ENCODE measurements around the gene ATP6V1G2.
"Not testable (repeated sequence)": the region's sequence is repeated elsewhere in the genome, so short reads cannot be mapped to it uniquely, and the experiment has no call there.

The ATP6V1G2 gene

DNA sequence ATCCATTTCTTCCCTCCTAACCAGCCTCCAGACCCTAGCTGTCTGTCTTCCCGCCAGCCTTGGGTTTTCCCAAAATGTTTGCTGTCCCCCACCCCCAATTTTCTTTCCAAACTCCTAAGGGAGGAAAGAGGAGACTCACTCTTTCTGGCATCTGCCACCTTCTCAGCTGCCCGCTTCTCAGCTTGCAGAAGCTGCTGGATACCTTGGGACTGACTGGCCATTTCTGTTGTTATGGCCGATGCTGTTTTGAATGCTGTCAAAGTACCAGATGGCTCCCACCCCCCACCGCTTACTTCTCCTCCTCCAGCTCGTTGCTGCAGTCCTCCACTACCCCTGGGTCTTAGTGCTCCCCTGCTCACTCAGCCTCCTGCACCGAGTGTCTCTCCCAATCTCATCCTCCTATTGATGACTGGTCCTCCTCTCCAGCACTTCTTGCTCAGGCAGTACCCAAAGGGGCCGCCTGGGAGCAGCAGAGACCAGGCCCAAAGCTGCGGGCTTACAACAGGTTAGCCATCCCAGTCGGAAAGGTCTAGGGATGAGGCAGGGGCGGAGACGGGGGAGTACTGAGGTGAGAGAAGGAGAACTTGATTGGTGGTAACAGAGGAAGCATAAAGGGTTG lies at the start of gene ATP6V1G2:
Gene ATP6V1G2, minus strand, starts transcription at position 270 of the 619 bp plus-strand sequence. Its CDS starts 49 bp downstream, at position 221.
- DNase-seq, result peak; percentile 93

DNA sequence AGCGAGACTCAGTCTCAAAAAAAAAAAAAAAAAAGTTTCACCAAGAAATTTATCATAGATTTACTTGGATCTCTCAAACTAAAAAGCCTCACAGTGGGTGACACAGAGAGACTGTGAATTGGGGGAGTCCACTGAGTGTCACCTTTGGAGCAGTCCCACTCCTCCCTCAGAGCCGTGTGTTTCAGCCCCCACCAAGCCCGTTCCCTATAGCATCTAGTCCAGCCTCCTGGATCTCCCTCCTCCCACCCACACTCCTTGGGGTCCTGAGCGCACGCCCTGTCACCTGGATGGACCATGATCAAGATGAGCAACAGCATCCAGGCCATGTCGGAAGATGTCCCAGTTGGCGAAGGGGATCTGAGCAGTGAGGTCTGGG lies 46.0 kb upstream of the ATP6V1G2 start:
- no peak for DNase-seq

DNA sequence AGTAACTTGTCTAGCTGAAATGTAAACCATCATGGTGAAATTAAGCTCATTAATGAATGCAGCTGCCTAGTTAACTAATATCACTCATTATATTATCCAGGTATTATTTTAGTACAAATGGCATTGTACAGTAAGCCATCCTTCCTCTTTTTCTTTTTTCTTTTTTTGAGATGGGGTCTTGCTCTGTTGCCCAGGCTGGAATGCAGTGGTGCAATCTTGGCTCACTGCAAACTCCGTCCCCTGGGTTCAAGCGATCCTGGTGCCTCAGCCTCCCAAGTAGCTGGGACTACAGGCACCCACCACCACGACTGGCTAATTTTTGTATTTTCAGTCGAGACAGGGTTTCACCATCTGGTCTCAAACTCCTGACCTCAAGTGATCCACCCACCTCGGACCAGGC lies 44.3 kb upstream of the ATP6V1G2 start:
- DNase-seq, result not testable (repeated sequence)

DNA sequence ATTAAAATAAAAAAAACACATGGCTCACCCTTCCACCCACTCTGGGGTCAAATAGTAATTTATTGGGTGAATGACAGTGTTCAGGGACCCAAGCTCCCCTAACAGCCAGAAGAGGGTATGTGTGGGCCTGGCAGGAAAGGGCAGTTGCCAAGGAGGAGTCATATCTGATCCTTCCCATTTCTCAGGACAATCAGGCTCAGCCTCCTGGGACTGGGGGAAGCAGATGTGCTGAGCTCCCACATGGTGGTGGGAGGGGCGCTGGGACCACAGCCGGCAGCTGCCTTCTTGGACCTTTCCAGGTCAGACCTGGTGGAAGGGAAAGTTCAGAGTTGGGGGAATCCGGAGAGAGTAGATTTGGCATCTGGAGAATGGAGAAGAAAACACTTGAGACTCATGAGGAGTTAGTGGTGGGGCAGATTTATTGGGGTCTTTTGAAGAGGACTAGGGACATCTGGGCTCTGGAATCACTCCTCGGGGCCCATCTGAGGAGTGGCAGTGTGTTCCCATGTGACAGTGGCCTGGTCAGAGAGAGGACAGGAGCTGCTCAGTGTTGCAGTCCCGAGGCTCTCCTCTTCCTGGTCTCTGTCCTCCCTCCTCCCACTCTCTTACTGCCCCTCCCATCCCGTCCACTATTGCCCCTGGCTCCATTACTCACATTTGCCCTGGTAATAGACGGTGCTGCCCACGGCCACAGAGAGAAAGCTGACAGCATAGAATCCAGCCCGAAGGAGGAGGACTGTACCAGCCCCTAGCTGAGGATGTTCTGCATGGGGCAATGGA lies 42.7 kb upstream of the ATP6V1G2 start:
- no peak for DNase-seq

DNA sequence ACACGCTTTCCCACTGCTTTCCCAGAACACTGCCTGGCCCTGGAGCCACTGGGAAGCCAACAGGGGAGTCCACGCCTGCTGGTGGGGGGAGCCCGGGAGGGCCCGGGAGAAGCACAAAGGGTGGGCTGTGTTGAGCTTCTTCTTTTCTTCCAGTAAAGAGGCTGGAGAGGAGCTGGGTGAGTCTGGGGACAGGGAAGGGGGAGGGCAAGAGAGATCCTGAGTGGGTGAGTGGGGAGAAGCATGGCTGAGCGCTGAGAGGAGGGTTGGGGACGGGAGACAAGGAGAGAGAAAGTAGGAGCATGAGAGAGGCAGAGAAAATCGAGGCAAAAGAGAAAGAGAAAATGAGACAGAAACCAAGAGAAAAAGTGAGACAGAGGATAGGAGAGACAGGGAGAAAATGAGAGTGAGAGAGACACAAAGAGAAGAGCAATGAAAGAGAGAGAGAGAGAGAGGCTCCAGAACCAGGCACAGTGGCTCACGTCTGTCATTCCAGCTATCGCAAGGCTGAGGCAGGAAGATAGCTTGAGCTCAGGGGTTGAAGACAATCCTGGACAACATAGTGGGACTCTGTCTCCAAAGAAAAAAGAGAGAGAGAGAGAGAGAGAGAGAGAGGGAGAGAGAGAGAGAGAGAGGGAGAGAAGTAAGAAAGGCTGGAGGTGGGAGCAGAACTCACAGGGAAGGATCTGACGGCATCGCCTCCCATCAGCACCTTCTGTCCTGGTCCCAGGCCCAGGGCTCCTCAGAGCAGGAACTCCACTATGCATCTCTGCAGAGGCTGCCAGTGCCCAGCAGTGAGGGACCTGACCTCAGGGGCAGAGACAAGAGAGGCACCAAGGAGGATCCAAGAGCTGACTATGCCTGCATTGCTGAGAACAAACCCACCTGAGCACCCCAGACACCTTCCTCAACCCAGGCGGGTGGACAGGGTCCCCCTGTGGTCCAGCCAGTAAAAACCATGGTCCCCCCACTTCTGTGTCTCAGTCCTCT lies 41.7 kb upstream of the ATP6V1G2 start:
- DNase-seq, result no peak

DNA sequence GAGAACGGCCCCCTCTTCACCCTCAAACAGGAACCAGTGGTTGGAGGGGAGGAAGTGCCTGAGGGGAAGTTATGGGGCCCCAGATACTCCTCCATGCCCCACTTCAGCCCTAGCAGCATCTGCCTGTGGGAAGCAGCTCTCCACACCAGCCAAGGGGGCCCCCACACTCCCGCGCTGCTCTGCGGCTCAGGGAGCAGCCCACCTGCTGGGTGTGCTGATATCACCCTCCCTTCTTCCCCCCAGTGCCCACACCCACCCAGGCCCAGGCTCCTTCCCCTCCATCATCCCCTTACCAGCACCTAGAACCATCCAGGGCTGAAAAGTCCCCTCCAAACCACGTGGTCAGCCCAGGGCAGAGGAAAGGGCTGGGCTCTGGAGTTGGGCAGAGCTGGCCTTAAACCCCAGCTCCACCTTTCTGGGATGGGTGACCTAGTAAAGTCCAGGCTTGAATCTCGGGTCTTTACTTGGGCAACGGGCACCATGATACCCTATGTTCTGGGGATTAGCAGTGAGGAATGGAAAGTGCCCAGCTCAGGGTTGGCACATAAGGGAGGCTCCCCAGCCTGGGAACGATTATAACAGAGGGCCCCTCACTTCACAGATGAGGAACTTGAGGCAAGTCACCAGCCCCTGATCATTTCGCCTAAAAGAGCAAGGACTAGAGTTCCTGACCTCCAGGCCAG lies 40.3 kb upstream of the ATP6V1G2 start:
- no peak for DNase-seq

DNA sequence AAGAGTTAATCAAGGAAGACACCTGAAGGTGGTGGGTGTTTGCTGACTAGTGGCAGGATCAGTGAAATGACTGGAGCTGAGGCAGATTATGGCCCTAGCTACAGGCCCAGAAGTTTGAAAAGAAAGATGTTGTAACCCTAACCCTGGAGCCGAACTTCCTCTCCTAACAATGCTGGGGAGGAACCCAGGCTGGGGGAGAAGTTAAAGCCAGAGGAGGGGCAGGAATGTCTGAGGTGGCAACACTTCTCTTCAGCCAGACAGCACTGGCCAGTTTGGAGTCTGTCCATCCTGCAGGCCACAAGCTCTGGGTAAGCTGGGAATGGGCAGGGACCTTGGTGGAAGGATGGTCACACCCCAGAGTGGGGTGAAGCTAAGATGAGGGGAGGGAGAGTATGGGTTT lies 39.6 kb upstream of the ATP6V1G2 start, which contains the start of gene LST1:
Gene LST1, plus strand, starts transcription at position 270 of the 400 bp plus-strand sequence. CDS start 1,023 bp downstream, outside the sequence.
- DNase-seq, result no peak

DNA sequence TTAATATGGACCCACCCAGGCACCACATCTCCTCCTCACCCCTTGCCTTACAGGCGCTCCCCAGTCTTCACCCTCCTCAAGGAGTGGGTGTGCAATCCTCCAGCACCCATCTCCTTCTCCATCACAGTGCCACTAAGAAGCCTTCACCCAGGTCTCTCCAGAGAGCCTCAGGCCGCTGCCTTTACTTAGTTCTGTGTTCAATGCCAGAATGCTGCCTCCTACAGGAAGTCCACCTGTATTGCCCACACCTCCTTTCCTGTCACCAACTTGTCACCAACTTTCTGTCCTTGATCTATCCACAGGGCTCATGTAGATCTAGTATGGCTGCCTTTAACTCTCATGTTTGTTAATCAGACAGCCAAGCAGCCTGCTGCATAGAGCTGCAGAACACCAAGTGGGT lies 39.1 kb upstream of the ATP6V1G2 start:
- DNase-seq, result no peak

DNA sequence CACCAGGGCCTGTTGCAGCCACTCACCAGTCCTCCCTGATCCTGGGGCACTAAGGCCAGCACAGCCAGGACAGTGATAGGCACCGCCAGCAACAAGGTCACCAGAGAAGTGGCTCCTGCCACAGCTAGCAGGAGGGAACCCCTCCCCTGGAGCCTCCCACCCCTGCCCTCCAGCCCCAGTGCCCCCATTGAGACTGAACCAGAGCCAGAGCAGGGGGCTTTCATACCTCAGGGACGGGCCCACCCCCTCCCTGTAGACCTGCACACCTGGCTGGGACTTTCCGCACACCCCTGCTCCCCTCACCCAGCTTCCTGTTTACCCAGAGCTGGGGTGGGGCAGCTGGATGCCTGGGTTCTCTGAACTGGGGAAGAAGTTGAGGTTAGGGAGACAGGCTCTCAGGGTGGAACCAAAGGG lies 35.8 kb upstream of the ATP6V1G2 start, which contains the start of gene LTB:
Gene LTB, minus strand, starts transcription at position 195 of the 414 bp plus-strand sequence. Its CDS starts 7 bp downstream, at position 188.
- no peak for DNase-seq

DNA sequence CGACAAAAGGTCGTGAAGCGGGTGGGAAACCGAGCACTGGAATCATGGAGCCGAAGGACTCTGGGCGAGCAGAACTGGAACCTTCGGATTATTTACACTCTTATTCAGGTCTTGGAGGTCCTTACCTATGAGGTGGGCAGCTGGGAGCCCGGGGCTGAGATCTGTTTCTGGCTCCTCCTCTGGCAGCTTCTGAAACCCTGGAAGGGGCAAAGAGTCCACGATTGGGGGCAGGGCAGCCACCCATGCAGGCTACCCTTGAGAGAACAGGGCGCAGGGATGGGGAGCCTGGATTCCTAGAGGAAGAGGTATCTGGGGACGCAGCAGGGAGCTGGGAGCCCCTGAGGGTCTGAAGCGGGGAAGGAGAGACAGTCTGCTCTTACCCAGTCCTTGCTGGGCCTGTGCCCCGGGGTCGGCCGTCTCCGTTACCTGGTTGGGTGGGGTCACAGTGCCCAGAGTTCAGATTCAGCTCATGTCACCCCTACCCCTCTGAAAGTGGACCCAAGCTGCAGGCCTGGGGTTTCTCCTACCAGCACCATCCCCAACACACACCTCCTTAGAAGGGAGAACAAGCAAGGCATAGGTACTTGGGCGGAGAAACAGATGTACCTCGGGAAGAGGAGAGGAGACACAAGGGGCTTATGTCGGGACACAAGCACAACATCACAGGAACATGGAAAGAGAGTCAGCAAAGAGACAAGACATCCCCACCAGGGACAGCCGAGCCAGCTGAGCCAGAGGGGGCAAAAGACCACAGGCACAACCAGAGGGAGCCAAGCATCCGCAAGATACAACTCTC lies 35.2 kb upstream of the ATP6V1G2 start:
- no peak for DNase-seq

DNA sequence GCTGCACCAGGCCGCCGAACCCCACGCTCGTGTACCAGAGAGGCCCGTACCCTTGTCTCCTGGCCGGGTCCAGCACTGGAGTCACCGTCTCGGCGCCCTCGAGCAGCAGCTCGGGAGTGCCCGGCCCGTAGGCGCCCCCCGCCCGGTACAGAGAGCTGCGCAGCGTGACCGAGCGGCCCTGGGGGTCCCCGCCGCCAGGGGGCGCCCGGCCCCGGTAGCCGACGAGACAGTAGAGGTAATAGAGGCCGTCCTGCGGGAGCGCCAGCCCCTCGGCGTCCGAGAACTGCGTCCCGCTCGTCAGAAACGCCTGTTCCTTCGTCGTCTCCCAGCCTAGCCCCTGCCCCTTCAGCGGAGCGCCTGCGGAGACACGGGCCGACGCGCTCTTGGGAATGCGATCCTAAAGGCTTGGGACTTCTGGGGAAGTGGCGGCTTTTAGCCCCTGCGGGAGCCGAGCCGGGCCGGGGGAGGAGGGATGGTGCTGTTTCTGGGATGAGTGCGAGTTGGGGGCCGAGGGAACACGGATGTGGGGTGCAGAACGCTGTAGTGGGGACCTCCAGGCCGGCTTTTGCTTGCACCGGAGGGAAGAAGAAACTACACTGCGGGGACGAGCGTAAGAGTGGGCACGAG lies 34.5 kb upstream of the ATP6V1G2 start:
- DNase-seq, result peak; percentile 81

DNA sequence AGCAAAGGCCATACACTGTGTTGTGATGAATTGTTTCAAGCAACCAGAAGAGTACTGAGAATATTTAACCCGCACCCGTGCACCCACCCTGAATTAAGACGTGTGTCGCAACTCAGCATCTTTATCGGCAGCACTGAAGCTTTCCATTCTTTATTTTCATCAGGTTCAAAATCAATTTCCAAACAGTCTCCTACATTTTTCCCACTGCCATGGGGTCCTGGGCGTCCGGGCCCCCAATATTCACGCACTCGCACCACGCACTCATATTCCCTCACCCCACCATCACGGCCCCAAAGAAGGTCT lies 34.0 kb upstream of the ATP6V1G2 start:
- no peak for DNase-seq

DNA sequence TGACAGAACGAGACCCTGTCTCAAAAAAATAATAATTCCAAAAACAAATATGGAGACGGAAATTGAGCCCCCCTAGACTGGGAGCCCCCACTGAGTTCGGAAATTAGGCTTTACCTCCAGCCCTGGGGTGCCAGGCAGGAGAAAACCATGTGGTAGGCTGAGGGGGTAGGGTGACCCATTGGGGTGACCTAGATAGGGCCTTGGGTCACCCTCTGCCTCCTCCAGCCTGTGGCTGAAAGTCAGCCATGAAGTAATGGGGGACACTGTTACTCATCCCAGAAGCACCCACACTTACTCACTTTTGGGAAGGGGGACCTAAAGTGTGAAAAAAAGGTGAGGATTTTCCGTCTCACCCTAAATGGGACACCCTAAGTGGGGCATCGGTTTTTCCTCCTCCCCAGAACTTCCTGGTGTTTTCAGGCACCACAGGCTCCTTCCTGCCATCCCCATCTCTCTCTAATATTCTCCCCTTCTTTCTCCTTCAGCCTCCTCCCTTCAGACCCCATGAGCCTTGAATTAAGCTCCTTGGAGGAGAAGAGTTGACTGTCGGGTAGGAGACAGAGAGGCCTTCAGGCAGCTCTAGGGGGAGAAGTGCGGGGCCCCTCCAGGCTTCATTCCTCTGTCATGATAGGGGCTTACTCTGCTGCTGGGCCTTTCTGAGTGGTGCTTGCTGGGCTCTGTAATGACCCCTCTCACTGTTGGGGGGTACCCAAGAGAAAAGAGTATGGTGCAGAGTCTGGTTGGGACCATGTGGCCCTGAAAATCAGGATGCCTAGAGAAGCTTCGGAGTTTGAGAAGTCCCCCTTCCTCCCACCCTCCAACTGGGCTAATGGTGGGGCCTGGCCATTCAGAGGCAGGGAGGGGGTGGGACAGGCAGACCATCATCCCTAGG lies 33.4 kb upstream of the ATP6V1G2 start:
- no peak for DNase-seq

DNA sequence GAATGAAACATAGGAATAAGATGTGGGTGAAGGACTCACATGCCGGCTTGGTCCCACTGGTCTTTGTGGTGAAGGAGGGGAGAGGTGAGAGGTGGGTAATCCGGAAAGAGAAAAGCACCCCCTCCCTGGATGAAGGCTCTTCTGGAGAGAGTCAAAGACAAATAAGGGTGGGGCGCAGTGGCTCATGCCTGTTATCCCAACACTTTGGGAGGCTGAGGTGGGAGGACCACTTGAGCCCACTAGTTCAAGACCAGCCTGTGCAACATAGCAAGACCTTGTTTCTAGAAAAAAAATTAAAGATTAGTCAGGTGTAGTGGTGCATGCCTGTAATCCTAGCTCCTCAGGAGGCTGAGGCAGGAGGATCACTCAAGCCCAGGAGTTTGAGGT lies 32.7 kb upstream of the ATP6V1G2 start:
- DNase-seq, result no peak

DNA sequence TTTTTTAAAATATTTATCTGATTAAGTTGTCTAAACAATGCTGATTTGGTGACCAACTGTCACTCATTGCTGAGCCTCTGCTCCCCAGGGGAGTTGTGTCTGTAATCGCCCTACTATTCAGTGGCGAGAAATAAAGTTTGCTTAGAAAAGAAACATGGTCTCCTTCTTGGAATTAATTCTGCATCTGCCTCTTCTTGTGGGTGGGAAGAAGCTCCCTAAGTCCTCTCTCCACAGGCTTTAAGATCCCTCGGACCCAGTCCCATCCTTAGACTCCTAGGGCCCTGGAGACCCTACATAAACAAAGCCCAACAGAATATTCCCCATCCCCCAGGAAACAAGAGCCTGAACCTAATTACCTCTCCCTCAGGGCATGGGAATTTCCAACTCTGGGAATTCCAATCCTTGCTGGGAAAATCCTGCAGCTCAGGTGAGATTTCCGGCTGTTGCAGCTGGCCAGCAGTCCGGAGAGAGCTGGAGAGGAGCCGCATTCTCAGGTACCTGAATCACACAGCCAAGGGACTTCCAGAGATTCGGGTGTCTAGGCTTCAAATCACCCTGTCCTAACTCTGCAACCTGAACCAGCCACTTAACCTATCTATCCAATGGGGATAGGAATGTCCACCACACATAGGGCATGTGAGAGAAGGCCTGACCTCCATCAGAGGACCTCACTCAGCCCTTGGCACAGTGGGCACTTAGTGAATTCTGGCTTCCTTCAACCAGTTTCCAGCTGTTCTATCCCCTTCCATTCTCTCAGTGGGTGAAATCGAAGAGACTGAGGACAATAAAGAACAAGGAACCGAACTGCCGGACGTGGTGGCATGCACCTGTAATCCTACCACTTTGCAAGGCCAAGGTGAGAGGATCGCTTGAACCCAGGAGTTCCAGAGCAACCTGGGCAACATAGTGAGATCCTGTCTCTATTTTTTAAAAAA lies 32.0 kb upstream of the ATP6V1G2 start:
- DNase-seq, result no peak

DNA sequence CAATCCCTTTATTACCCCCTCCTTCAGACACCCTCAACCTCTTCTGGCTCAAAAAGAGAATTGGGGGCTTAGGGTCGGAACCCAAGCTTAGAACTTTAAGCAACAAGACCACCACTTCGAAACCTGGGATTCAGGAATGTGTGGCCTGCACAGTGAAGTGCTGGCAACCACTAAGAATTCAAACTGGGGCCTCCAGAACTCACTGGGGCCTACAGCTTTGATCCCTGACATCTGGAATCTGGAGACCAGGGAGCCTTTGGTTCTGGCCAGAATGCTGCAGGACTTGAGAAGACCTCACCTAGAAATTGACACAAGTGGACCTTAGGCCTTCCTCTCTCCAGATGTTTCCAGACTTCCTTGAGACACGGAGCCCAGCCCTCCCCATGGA lies 31.2 kb upstream of the ATP6V1G2 start:
- no peak for DNase-seq

DNA sequence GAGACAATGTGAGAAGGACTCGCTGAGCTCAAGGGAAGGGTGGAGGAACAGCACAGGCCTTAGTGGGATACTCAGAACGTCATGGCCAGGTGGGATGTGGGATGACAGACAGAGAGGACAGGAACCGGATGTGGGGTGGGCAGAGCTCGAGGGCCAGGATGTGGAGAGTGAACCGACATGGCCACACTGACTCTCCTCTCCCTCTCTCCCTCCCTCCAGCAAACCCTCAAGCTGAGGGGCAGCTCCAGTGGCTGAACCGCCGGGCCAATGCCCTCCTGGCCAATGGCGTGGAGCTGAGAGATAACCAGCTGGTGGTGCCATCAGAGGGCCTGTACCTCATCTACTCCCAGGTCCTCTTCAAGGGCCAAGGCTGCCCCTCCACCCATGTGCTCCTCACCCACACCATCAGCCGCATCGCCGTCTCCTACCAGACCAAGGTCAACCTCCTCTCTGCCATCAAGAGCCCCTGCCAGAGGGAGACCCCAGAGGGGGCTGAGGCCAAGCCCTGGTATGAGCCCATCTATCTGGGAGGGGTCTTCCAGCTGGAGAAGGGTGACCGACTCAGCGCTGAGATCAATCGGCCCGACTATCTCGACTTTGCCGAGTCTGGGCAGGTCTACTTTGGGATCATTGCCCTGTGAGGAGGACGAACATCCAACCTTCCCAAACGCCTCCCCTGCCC lies 30.6 kb upstream of the ATP6V1G2 start:
- DNase-seq, result no peak

DNA sequence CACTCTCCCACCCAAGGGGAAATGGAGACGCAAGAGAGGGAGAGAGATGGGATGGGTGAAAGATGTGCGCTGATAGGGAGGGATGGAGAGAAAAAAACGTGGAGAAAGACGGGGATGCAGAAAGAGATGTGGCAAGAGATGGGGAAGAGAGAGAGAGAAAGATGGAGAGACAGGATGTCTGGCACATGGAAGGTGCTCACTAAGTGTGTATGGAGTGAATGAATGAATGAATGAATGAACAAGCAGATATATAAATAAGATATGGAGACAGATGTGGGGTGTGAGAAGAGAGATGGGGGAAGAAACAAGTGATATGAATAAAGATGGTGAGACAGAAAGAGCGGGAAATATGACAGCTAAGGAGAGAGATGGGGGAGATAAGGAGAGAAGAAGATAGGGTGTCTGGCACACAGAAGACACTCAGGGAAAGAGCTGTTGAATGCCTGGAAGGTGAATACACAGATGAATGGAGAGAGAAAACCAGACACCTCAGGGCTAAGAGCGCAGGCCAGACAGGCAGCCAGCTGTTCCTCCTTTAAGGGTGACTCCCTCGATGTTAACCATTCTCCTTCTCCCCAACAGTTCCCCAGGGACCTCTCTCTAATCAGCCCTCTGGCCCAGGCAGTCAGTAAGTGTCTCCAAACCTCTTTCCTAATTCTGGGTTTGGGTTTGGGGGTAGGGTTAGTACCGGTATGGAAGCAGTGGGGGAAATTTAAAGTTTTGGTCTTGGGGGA lies 29.7 kb upstream of the ATP6V1G2 start:
- DNase-seq, result no peak

Data from fibroblast of skin of right quadriceps (primary cell).